MCF 10A (cell line): ENCODE data around the gene ARID5A. TPM values are rescaled to one million over a fixed set of nuclear protein-coding genes. Genes with fewer than 3 reads are reported as not detected.

Experiments used
- BruUV-seq: library from RNA; stranded (reverse); fragments of 400-500 nt; replicated peaks from 2 replicates; lab custom pipeline; 2021; lab: Mats Ljungman, UMichigan
- CTCF ChIA-PET: fragments of 300-600 bp; sonication (Branson Sonifier 250); formaldehyde crosslinking; extraction: SDS; loops from one replicate; lab custom pipeline; 2021; ENCODE audit warnings: antibody characterized with exemption, inconsistent platforms; lab: Yijun Ruan, JAX
- POLR2A ChIA-PET: fragments of 300-600, 350-650 bp; sonication (Branson Sonifier 250); formaldehyde crosslinking; extraction: SDS; loops from one replicate; lab custom pipeline; 2020; ENCODE audit warnings: antibody characterized with exemption, inconsistent platforms; lab: Yijun Ruan, JAX
- DNase-seq: peaks from one replicate; pipeline ENCODE4 v3.0.0-alpha.2; 2018; ENCODE audit not compliant: unreplicated experiment
- H3K27ac Mint-ChIP-seq: one replicate; pipeline ENCODE4 v1.8.0; 2022; ENCODE audit warnings: mild to moderate bottlenecking, low read depth, mixed read lengths; ENCODE audit not compliant: unreplicated experiment
- H3K27me3 Mint-ChIP-seq: one replicate; pipeline ENCODE4 v1.8.0; 2022; ENCODE audit warnings: mixed read lengths; ENCODE audit not compliant: insufficient read depth, unreplicated experiment
- H3K36me3 Mint-ChIP-seq: one replicate; pipeline ENCODE4 v1.8.0; 2022; ENCODE audit warnings: mild to moderate bottlenecking, moderate library complexity, mixed read lengths; ENCODE audit not compliant: insufficient read depth, unreplicated experiment
- H3K4me1 Mint-ChIP-seq: one replicate; pipeline ENCODE4 v1.8.0; 2022; ENCODE audit warnings: mixed read lengths; ENCODE audit not compliant: insufficient read depth, unreplicated experiment
- H3K4me3 Mint-ChIP-seq: one replicate; pipeline ENCODE4 v1.8.0; 2022; ENCODE audit warnings: mild to moderate bottlenecking, moderate library complexity, mixed read lengths; ENCODE audit not compliant: unreplicated experiment
- H3K9me3 Mint-ChIP-seq: one replicate; pipeline ENCODE4 v1.8.0; 2022; ENCODE audit warnings: mixed read lengths; ENCODE audit not compliant: unreplicated experiment
- CTCF ChIP-seq: fragments of 200-600 bp; IDR thresholded peaks from one replicate; pipeline ENCODE4 v1.8.0; 2022; ENCODE audit warnings: antibody characterized with exemption, mild to moderate bottlenecking; ENCODE audit not compliant: unreplicated experiment
- intact Hi-C: fragments of 100-400 bp; cut with micrococcal nuclease; formaldehyde crosslinking; loops from 2 replicates; pipeline ENCODE4 v1.14.1; 2022
- total RNA-seq: library from RNA; stranded (reverse); gene quantifications from 2 replicates; pipeline ENCODE4 v1.2.3, GENCODE V29; 2022

Gene ARID5A
- total RNA-seq, 1 experiment from 2014 or later = 3.4 TPM

- no peak for TF ChIP-seq CTCF
- BruUV-seq = no TSS peak
- Mint-ChIP-seq H3K4me1 (peaks cover 8% of the 10 kb centered on the region), H3K36me3 (no peaks in the 10 kb centered on the region), H3K27ac (no peak overlapping the region), H3K4me3 (no peak overlapping the region), H3K9me3 (no peaks in the 10 kb centered on the region), H3K27me3 (peaks cover 6% of the 10 kb centered on the region)
- no peak for DNase-seq
- intact Hi-C loops = no loop called here
- ChIA-PET POLR2A (no interaction called here), CTCF (no interaction called here)
These were observed 36.0 kb upstream of the ARID5A start for GRCh38 chr2:96500385-96501066.

GRCh38 chr2:96501471-96501874 lies 35.1 kb upstream of the ARID5A start:
- ChIA-PET POLR2A (no interaction called here), CTCF (no interaction called here)
- no peak for TF ChIP-seq CTCF
- no peak overlapping the region for H3K27ac Mint-ChIP-seq
- BruUV-seq = no TSS peak
- no peak for DNase-seq
- no peaks in the 10 kb centered on the region for H3K9me3 Mint-ChIP-seq
- no peak overlapping the region for H3K4me3 Mint-ChIP-seq
- H3K36me3 Mint-ChIP-seq = no peaks in the 10 kb centered on the region
- intact Hi-C loops = no loop called here
- peaks cover 9% of the 10 kb centered on the region for H3K4me1 Mint-ChIP-seq
- no peaks in the 10 kb centered on the region for H3K27me3 Mint-ChIP-seq

GRCh38 chr2:96501886-96502810 lies 34.4 kb upstream of the ARID5A start:
- Mint-ChIP-seq H3K4me3 (no peak overlapping the region), H3K9me3 (no peaks in the 10 kb centered on the region), H3K27ac (no peak overlapping the region), H3K27me3 (no peaks in the 10 kb centered on the region), H3K36me3 (no peaks in the 10 kb centered on the region), H3K4me1 (peaks cover 9% of the 10 kb centered on the region)
- DNase-seq = no peak
- no peak for TF ChIP-seq CTCF
- intact Hi-C loops = no loop called here
- ChIA-PET CTCF (no interaction called here), POLR2A (no interaction called here)
- no TSS peak for BruUV-seq

- H3K27me3 Mint-ChIP-seq = no peaks in the 10 kb centered on the region
- intact Hi-C loops = no loop called here
- H3K27ac Mint-ChIP-seq = no peak overlapping the region
- no peak for DNase-seq
- H3K9me3 Mint-ChIP-seq = no peaks in the 10 kb centered on the region
- H3K4me1 Mint-ChIP-seq = peaks cover 9% of the 10 kb centered on the region
- no peak overlapping the region for H3K4me3 Mint-ChIP-seq
- TF ChIP-seq CTCF = no peak
- BruUV-seq = no TSS peak
- ChIA-PET CTCF (interaction anchor here (1.6 kb wide), 1 partner anchor 10 kb away, joined by 5 read pairs; no protein-coding TSS in a partner anchor), POLR2A (no interaction called here)
- H3K36me3 Mint-ChIP-seq = no peaks in the 10 kb centered on the region
These were observed 33.5 kb upstream of the ARID5A start for GRCh38 chr2:96502891-96503636.
